ENCODE measurements around the gene NPTN.

- TF ChIP-seq CTCF (IDR thresholded peaks at IDR 0.05) (no peak), POLR2A (IDR thresholded peaks at IDR 0.05) (no peak)
Measured at GRCh38 chr15:73650416-73651126, 17.4 kb upstream of the NPTN start.
